ENCODE results near the gene GALNT2. TPM values are rescaled to one million over a fixed set of nuclear protein-coding genes. Genes with fewer than 3 reads are reported as not detected.

The GALNT2 gene
- polyA plus RNA-seq, 3 donors, result 19.6 to 25.6 (median 23.4) TPM

GRCh38 chr1:230201445-230201844 is 134.4 kb downstream of the GALNT2 start:
- Histone ChIP-seq H3K9me3 (replicated peaks in 1 of 2; ENCODE audit: control insufficient read depth in 1 of 2, insufficient read depth in 1 of 2, low read length in 2 of 2) (no peaks in the 10 kb centered on the region), H3K79me2 (ENCODE audit: insufficient read depth, low read length) (peaks cover 15% of the 10 kb centered on the region), H3K27me3 (ENCODE audit: control insufficient read depth in 2 of 2, insufficient read depth in 2 of 2, low read length in 2 of 2) (no peaks in the 10 kb centered on the region), H3K27ac (ENCODE audit: low read depth in 1 of 2, low read length in 2 of 2) (no peak overlapping the region), H3K4me2 (replicated peaks; ENCODE audit: extremely low read depth, low read length, poor library complexity, severe bottlenecking) (no peak overlapping the region), H2AFZ (ENCODE audit: insufficient read depth, low read depth, low read length, poor library complexity, severe bottlenecking) (no peak overlapping the region), H3K36me3 (replicated peaks in 1 of 2; ENCODE audit: control insufficient read depth in 1 of 2, insufficient read depth in 2 of 2, low read length in 2 of 2) (peaks cover 33 to 79% of the 10 kb centered on the region in 2 donors), H3K4me1 (ENCODE audit: control insufficient read depth in 1 of 2, insufficient read depth in 2 of 2, low read length in 2 of 2) (no peaks in the 10 kb centered on the region), H4K20me1 (ENCODE audit: insufficient read depth, low read length) (peaks cover 23% of the 10 kb centered on the region), H3K9ac (ENCODE audit: insufficient read depth, low read length, poor library complexity, severe bottlenecking) (no peak overlapping the region), H3K4me3 (replicated peaks in 1 of 3; ENCODE audit: low read depth in 2 of 3, low read length in 3 of 3) (no peak overlapping the region)
- Mint-ChIP-seq H3K27ac (no peak overlapping the region), H3K4me3 (no peak overlapping the region), H3K9me3 (no peaks in the 10 kb centered on the region), H3K4me1 (peaks cover 4% of the 10 kb centered on the region), H3K36me3 (peaks cover 50 to 52% of the 10 kb centered on the region in 2 donors), H3K27me3 (ENCODE audit: low read depth in 3 of 3) (no peaks in the 10 kb centered on the region)
- intact Hi-C loops (cut with micrococcal nuclease), result no loop called here
- TF ChIP-seq, protein P1, sequence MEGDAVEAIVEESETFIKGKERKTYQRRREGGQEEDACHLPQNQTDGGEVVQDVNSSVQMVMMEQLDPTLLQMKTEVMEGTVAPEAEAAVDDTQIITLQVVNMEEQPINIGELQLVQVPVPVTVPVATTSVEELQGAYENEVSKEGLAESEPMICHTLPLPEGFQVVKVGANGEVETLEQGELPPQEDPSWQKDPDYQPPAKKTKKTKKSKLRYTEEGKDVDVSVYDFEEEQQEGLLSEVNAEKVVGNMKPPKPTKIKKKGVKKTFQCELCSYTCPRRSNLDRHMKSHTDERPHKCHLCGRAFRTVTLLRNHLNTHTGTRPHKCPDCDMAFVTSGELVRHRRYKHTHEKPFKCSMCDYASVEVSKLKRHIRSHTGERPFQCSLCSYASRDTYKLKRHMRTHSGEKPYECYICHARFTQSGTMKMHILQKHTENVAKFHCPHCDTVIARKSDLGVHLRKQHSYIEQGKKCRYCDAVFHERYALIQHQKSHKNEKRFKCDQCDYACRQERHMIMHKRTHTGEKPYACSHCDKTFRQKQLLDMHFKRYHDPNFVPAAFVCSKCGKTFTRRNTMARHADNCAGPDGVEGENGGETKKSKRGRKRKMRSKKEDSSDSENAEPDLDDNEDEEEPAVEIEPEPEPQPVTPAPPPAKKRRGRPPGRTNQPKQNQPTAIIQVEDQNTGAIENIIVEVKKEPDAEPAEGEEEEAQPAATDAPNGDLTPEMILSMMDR (IDR thresholded peaks at IDR 0.05), result no peak
- DNase-seq, result no peak
- 94% methylated on average over 9 of the region's 9 CpGs for WGBS (ENCODE audit: insufficient coverage)

DNA sequence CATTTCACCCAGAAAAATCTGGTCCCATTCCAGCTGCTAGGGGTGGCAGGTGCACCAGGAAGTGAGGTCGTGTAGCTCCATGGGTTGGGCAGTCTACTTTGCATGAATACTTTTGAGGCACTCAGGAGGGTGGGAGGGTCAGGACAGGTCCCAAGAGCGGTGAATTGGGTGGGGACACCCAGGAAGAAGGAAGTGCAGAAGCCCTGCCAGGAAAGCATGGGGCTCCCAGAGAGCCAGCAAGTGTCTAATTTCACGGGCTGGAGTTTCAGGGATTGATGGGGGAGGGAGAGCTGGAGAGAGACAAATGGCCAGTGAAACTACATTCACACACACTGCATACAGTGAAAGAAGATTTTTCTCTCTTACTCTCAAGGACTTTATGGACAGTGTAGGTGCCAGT is 137.8 kb downstream of the GALNT2 start:
- H3K9ac ChIP-seq (ENCODE audit: insufficient read depth, low read length, poor library complexity, severe bottlenecking), result no peak overlapping the region
- H3K4me1 Mint-ChIP-seq, result peaks cover 6% of the 10 kb centered on the region
- 75% methylated on average over 1 of the region's 3 CpGs for WGBS (ENCODE audit: insufficient coverage)

More for the DNA sequence above, 137.8 kb downstream of the GALNT2 start:
- Mint-ChIP-seq H3K27me3 (ENCODE audit: low read depth in 3 of 3) (no peaks in the 10 kb centered on the region), H3K27ac (peak overlapping the region in 3 of 7 donors; percentile 24 to 81 (median 75)), H3K4me3 (no peak overlapping the region), H3K36me3 (peaks cover 60 to 63% of the 10 kb centered on the region in 2 donors), H3K9me3 (no peaks in the 10 kb centered on the region)
- peaks cover 33 to 75% of the 10 kb centered on the region in 2 donors for H3K36me3 ChIP-seq (replicated peaks in 1 of 2; ENCODE audit: control insufficient read depth in 1 of 2, insufficient read depth in 2 of 2, low read length in 2 of 2)
- TF ChIP-seq, protein P1 (IDR thresholded peaks at IDR 0.05), result no peak
- H3K27me3 ChIP-seq (ENCODE audit: control insufficient read depth in 2 of 2, insufficient read depth in 2 of 2, low read length in 2 of 2), result no peaks in the 10 kb centered on the region
- H3K4me2 ChIP-seq (replicated peaks; ENCODE audit: extremely low read depth, low read length, poor library complexity, severe bottlenecking), result no peak overlapping the region
- no peak overlapping the region for H3K4me3 ChIP-seq (replicated peaks in 1 of 3; ENCODE audit: low read depth in 2 of 3, low read length in 3 of 3)
- intact Hi-C loops (cut with micrococcal nuclease), result no loop called here
- H3K27ac ChIP-seq (ENCODE audit: low read depth in 1 of 2, low read length in 2 of 2), result peak overlapping the region in 1 of 2 donors; percentile 34
- H3K79me2 ChIP-seq (ENCODE audit: insufficient read depth, low read length), result peaks cover 9% of the 10 kb centered on the region
- DNase-seq, result no peak
- H4K20me1 ChIP-seq (ENCODE audit: insufficient read depth, low read length), result peaks cover 27% of the 10 kb centered on the region
- no peaks in the 10 kb centered on the region for H3K4me1 ChIP-seq (ENCODE audit: control insufficient read depth in 1 of 2, insufficient read depth in 2 of 2, low read length in 2 of 2)
- no peaks in the 10 kb centered on the region for H3K9me3 ChIP-seq (replicated peaks in 1 of 2; ENCODE audit: control insufficient read depth in 1 of 2, insufficient read depth in 1 of 2, low read length in 2 of 2)
- H2AFZ ChIP-seq (ENCODE audit: insufficient read depth, low read depth, low read length, poor library complexity, severe bottlenecking), result no peak overlapping the region

Measured in CD14-positive monocyte (primary cell).